SHP77 treated with DMSO at 0.1 percent for 48 hours (cell line): ENCODE results near the gene GSTT4.
"Not testable (repeated sequence)": the region's sequence is repeated elsewhere in the genome, so short reads cannot be mapped to it uniquely, and the experiment has no call there.

Experiments used
- DNase-seq: peaks from one replicate; lab custom pipeline; 2025; lab: John Stamatoyannopoulos, UW

Gene GSTT4

DNA sequence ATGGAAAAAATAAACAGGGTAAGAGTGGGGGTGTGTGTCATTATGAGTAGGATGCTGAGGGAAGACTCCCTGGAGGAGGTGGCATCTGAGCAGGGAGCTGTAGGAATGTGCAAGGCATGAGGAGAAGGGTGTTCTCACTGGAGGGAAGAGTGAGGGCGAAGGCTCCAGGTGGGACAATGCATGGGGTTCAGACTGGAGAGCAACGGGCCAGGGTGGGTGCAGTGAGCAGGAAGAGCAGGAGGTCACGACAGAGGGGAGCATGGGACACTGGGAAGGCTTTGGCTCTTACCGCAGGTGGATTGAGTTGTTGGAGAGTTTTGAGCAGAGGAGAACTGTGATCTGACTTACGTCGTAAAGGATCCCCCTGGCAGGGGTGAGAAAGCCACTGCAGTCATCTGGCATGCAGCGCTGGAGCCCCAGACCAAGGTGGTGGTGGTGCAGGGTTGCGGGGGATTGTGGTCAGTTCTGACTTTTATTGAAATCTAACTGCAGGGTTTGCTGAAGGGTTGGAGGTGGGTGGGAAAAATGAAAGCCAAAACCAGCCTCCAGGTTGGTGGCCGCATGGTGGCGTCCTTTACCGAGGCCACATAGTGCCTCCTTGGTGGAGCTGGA, 52.4 kb downstream of the GSTT4 start:
- DNase-seq: not testable (repeated sequence)

DNA sequence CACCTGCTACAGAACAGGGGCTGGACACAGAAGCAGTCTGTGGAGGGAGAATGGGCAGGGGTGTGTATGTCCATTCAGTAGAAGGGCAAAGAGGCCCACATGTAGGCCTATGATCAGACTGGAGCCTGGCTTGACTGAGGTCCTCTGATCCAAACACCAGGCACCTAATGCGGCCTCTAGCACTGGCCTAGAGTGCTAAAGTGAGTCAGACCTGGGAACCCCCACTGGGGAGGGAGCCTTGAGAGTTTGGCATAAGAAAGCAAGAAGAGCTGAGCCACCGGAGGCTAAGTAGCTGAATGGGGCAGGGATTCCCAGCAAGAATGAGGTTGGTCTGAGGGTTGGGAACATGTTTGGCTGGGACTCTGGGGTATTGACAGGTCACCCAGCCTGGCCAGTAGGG, 53.9 kb downstream of the GSTT4 start:
- DNase-seq: not testable (repeated sequence)

DNA sequence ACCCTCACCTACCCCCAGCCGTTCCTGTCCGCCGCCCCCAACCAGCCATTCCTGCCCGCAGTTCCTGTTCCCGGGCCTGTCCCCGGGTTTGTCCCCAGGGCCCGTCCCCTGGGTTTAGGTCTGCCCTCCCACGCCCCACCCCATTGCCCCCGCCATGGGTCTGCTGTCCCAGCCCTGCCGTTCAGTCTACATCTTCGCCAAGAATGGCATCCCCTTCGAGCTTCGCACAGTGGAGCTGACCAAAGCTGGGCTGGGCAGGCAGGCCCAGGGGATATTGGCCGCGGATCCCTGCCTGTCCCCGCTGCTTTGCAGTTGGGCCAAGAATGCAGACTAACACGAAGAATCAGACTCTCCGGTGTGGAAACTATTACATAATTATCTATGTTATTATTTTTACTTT, 55.5 kb downstream of the GSTT4 start:
- DNase-seq: not testable (repeated sequence)
